HEK293 (cell line): ENCODE measurements around the gene PACS2.
A peak's percentile ranks its signal among the peaks of the same experiment; 100 is the strongest.

Experiments
- BCL11B ChIP-seq: fragments of 450-650 bp; formaldehyde crosslinking; IDR thresholded peaks from 2 replicates; pipeline ENCODE4 v1.5.1; 2016; ENCODE audit warnings: low read depth, missing biosample characterization, missing genetic modification characterization
- GLI2 ChIP-seq: fragments of 450-650 bp; formaldehyde crosslinking; IDR thresholded peaks from 2 replicates; pipeline ENCODE4; 2017; ENCODE audit warnings: missing biosample characterization, missing genetic modification characterization, low read depth, borderline replicate concordance
- GLIS2 ChIP-seq: fragments of 450-650 bp; formaldehyde crosslinking; IDR thresholded peaks from 2 replicates; pipeline ENCODE4 v1.5.1; 2016; ENCODE audit warnings: missing biosample characterization, missing genetic modification characterization
- KLF17 ChIP-seq: fragments of 450-650 bp; formaldehyde crosslinking; IDR thresholded peaks from 2 replicates; pipeline ENCODE4 v1.5.1; 2016; ENCODE audit warnings: missing biosample characterization, missing genetic modification characterization
- KLF7 ChIP-seq: fragments of 450-650 bp; formaldehyde crosslinking; IDR thresholded peaks from 2 replicates; pipeline ENCODE4 v1.5.1; 2016; ENCODE audit warnings: missing biosample characterization, missing genetic modification characterization, borderline replicate concordance
- KLF8 ChIP-seq: fragments of 450-650 bp; formaldehyde crosslinking; IDR thresholded peaks from 2 replicates; pipeline ENCODE4 v1.5.1; 2016; ENCODE audit warnings: missing biosample characterization, missing genetic modification characterization
- PRDM10 ChIP-seq: fragments of 450-650 bp; formaldehyde crosslinking; IDR thresholded peaks from 2 replicates; pipeline ENCODE4 v1.5.1; 2016; ENCODE audit warnings: missing biosample characterization, missing genetic modification characterization
- SETDB1 ChIP-seq: IDR thresholded peaks from one replicate; pipeline ENCODE4 v1.6.1; 2017; ENCODE audit warnings: mild to moderate bottlenecking, low read length, moderate library complexity, mixed read lengths; ENCODE audit not compliant: insufficient read length
- SP3 ChIP-seq: fragments of 450-650 bp; formaldehyde crosslinking; IDR thresholded peaks from 2 replicates; pipeline ENCODE4 v1.5.1; 2016; ENCODE audit warnings: missing biosample characterization, missing genetic modification characterization
- TCF7L2 ChIP-seq: IDR thresholded peaks from 2 replicates; pipeline ENCODE4 v1.6.1; 2011; ENCODE audit warnings: low read depth, mild to moderate bottlenecking, inconsistent platforms, low read length, moderate library complexity, borderline replicate concordance
- YY2 ChIP-seq: fragments of 450-650 bp; formaldehyde crosslinking; IDR thresholded peaks from 2 replicates; pipeline ENCODE4 v1.5.1; 2016; ENCODE audit warnings: missing biosample characterization, missing genetic modification characterization
- ZBTB1 ChIP-seq: fragments of 450-650 bp; formaldehyde crosslinking; IDR thresholded peaks from 2 replicates; pipeline ENCODE4 v1.5.1; 2016; ENCODE audit warnings: missing biosample characterization, missing genetic modification characterization
- ZBTB20 ChIP-seq: fragments of 450-650 bp; formaldehyde crosslinking; IDR thresholded peaks from 2 replicates; pipeline ENCODE4 v1.5.1; 2016; ENCODE audit warnings: missing biosample characterization, missing genetic modification characterization
- ZFHX2 ChIP-seq: fragments of 450-650 bp; formaldehyde crosslinking; conservative IDR thresholded peaks from 2 replicates; pipeline ENCODE4 v1.5.1; 2016; ENCODE audit warnings: missing biosample characterization, missing genetic modification characterization
- ZIC2 ChIP-seq: fragments of 450-650 bp; formaldehyde crosslinking; IDR thresholded peaks from 2 replicates; pipeline ENCODE4 v1.5.1; 2016; ENCODE audit warnings: missing biosample characterization, missing genetic modification characterization
- ZNF121 ChIP-seq: fragments of 450-650 bp; formaldehyde crosslinking; IDR thresholded peaks from 2 replicates; pipeline ENCODE4 v1.5.1; 2016; ENCODE audit warnings: missing biosample characterization, missing genetic modification characterization
- ZNF16 ChIP-seq: fragments of 450-650 bp; formaldehyde crosslinking; IDR thresholded peaks from 2 replicates; pipeline ENCODE4 v1.5.1; 2016; ENCODE audit warnings: low read depth, missing biosample characterization, missing genetic modification characterization
- ZNF335 ChIP-seq: fragments of 450-650 bp; formaldehyde crosslinking; conservative IDR thresholded peaks from 2 replicates; pipeline ENCODE4 v1.5.1; 2016; ENCODE audit warnings: missing biosample characterization, missing genetic modification characterization
- ZNF398 ChIP-seq: fragments of 450-650 bp; formaldehyde crosslinking; IDR thresholded peaks from 2 replicates; pipeline ENCODE4 v1.5.1; 2017; ENCODE audit warnings: missing biosample characterization, missing genetic modification characterization
- ZNF423 ChIP-seq: fragments of 450-650 bp; formaldehyde crosslinking; IDR thresholded peaks from 2 replicates; pipeline ENCODE4 v1.5.1; 2016; ENCODE audit warnings: missing biosample characterization, missing genetic modification characterization
- ZNF561 ChIP-seq: fragments of 450-650 bp; IDR thresholded peaks from 2 replicates; pipeline ENCODE4 v1.5.1; 2018; ENCODE audit warnings: missing biosample characterization, missing genetic modification characterization, borderline replicate concordance
- ZNF600 ChIP-seq: fragments of 450-650 bp; formaldehyde crosslinking; IDR thresholded peaks from 2 replicates; pipeline ENCODE4 v1.5.1; 2016; ENCODE audit warnings: missing biosample characterization, missing genetic modification characterization
- ZNF610 ChIP-seq: fragments of 450-650 bp; formaldehyde crosslinking; IDR thresholded peaks from 2 replicates; pipeline ENCODE4 v1.5.1; 2016; ENCODE audit warnings: missing biosample characterization, missing genetic modification characterization, borderline replicate concordance
- ZNF76 ChIP-seq: fragments of 450-650 bp; formaldehyde crosslinking; IDR thresholded peaks from 2 replicates; pipeline ENCODE4; 2016; ENCODE audit warnings: low read depth, missing biosample characterization, missing genetic modification characterization, borderline replicate concordance
- TF ChIP-seq, protein P1 (sequence below): fragments of 450-650 bp; formaldehyde crosslinking; IDR thresholded peaks from 2 replicates; pipeline ENCODE4 v1.5.1; 2016; ENCODE audit warnings: missing biosample characterization, missing genetic modification characterization
- TF ChIP-seq, protein P2 (sequence below): fragments of 450-650 bp; formaldehyde crosslinking; optimal IDR thresholded peaks from 2 replicates; pipeline ENCODE3; 2016; ENCODE audit warnings: missing biosample characterization, mild to moderate bottlenecking, missing genetic modification characterization
- TF ChIP-seq, protein P3 (sequence below): fragments of 450-650 bp; formaldehyde crosslinking; IDR thresholded peaks from 2 replicates; pipeline ENCODE4 v1.5.1; 2016; ENCODE audit warnings: missing biosample characterization, missing genetic modification characterization

Gene PACS2

GRCh38 chr14:105301103-105301914, 13.2 kb upstream of the PACS2 start (continued):
- TF ChIP-seq PRDM10 (tag by site-specific recombination) (peak; percentile 32; the same call in 1 of the 2 replicates), ZIC2 (tag by site-specific recombination) (peak; percentile 87), KLF17 (tag by site-specific recombination) (peak; percentile 77), ZNF121 (peak; percentile 30; the same call in 1 of the 2 replicates), ZFHX2 (tag by site-specific recombination) (peak; percentile 90), ZNF600 (peak; percentile 92), ZNF561 (peak; percentile 6; the same call in 1 of the 2 replicates), ZNF16 (tag by site-specific recombination) (no peak), KLF8 (tag by site-specific recombination) (peak; percentile 94), ZNF398 (tag by site-specific recombination) (peak; percentile 21; the same call in 1 of the 2 replicates), ZNF423 (peak; percentile 95), TCF7L2 (no peak), GLI2 (tag by site-specific recombination) (no peak), GLIS2 (tag by site-specific recombination) (peak; percentile 100), ZNF76 (tag by site-specific recombination) (peak; percentile 68; the same call in 1 of the 2 replicates), YY2 (tag by site-specific recombination) (peak; percentile 26; the same call in 1 of the 2 replicates), KLF7 (tag by site-specific recombination) (peak; percentile 60; the same call in 1 of the 2 replicates), SP3 (tag by site-specific recombination) (peak; percentile 94), SETDB1 (no peak), BCL11B (peak; percentile 45; the same call in 1 of the 2 replicates), ZNF335 (tag by site-specific recombination) (peak; percentile 98), ZNF610 (peak; percentile 86; the same call in 1 of the 2 replicates), ZBTB1 (tag by site-specific recombination) (peak; percentile 56; the same call in 1 of the 2 replicates), ZBTB20 (tag by site-specific recombination) (peak; percentile 100)
- TF ChIP-seq, protein P1, sequence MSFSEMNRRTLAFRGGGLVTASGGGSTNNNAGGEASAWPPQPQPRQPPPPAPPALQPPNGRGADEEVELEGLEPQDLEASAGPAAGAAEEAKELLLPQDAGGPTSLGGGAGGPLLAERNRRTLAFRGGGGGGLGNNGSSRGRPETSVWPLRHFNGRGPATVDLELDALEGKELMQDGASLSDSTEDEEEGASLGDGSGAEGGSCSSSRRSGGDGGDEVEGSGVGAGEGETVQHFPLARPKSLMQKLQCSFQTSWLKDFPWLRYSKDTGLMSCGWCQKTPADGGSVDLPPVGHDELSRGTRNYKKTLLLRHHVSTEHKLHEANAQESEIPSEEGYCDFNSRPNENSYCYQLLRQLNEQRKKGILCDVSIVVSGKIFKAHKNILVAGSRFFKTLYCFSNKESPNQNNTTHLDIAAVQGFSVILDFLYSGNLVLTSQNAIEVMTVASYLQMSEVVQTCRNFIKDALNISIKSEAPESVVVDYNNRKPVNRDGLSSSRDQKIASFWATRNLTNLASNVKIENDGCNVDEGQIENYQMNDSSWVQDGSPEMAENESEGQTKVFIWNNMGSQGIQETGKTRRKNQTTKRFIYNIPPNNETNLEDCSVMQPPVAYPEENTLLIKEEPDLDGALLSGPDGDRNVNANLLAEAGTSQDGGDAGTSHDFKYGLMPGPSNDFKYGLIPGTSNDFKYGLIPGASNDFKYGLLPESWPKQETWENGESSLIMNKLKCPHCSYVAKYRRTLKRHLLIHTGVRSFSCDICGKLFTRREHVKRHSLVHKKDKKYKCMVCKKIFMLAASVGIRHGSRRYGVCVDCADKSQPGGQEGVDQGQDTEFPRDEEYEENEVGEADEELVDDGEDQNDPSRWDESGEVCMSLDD (tag by site-specific recombination): peak; percentile 82
- TF ChIP-seq, protein P2, sequence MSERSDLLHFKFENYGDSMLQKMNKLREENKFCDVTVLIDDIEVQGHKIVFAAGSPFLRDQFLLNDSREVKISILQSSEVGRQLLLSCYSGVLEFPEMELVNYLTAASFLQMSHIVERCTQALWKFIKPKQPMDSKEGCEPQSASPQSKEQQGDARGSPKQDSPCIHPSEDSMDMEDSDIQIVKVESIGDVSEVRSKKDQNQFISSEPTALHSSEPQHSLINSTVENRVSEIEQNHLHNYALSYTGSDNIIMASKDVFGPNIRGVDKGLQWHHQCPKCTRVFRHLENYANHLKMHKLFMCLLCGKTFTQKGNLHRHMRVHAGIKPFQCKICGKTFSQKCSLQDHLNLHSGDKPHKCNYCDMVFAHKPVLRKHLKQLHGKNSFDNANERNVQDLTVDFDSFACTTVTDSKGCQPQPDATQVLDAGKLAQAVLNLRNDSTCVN: peak; percentile 22
- TF ChIP-seq, protein P3, sequence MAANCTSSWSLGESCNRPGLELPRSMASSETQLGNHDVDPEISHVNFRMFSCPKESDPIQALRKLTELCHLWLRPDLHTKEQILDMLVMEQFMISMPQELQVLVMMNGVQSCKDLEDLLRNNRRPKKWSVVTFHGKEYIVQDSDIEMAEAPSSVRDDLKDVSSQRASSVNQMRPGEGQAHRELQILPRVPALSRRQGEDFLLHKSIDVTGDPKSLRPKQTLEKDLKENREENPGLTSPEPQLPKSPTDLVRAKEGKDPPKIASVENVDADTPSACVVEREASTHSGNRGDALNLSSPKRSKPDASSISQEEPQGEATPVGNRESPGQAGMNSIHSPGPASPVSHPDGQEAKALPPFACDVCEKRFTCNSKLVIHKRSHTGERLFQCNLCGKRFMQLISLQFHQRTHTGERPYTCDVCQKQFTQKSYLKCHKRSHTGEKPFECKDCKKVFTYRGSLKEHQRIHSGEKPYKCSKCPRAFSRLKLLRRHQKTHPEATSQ: 0 out of 2 replicates have a peak, but pooled peaks have one; percentile 66
